ENCODE results near the gene EYA3.
A peak's percentile ranks its signal among the peaks of the same experiment; 100 is the strongest.

Gene EYA3

GRCh38 chr1:27940870-27941560, 147.4 kb downstream of the EYA3 start:
- DNase-seq (ENCODE audit: low read depth) = no peak

- peak; percentile 33 for DNase-seq (ENCODE audit: low read depth)
Observed at GRCh38 chr1:27940297-27940696, 148.1 kb downstream of the EYA3 start.

DNA sequence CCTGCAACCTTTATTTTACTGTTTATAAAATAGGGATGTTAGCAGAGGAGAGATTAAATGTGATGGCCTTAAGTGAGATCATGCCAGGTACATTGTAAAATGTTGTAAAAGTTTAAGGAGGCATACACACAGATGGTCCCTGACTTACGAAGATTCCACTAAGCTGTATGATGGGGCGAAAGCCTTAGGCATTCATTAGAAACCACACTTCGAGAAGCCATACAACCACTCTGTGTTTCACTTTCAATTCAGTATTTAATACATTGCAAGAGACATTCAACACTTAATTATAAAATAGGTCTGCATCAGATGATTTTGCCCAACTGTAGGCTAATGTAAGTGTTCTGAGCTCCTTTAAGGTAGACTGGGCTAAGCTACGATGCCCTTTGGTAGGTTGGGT, 149.9 kb downstream of the EYA3 start:
- DNase-seq (ENCODE audit: low read depth) = no peak

DNA sequence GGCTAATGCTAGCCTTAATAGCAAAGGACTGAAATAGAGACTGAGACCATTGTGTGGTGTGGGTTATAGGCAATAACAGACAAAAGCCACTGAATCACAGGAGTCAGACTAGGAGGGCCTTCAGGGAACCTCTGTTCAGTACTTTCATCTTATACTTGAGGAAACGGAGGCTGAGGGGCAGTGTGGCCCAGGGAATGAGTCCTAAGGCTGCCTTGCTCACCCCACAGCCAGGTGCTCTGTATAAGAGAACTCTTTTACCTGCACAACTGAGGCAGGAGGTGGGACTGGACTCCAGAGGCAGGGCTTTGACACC, 150.9 kb downstream of the EYA3 start:
- DNase-seq (ENCODE audit: low read depth) = no peak

DNA sequence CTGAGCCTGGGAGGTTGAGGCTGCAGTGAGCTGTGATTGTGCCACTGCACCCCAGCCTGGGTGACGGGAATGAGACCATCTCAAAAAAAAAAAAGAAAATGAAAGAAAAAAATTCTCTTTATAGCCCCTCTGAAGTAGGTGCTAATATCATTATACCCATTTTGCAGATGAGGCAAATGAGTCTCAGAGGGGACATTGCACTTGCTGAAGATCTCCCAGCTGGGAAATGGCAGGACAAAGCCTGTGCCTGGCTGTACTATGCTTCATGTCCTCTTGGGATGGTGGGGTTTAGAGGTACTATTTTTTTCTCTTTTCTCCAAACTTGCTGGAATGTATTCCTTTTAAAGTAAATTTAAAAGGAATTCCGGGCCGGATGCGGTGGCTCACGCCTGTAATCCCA, 152.0 kb downstream of the EYA3 start:
- DNase-seq (ENCODE audit: low read depth) = no peak

DNA sequence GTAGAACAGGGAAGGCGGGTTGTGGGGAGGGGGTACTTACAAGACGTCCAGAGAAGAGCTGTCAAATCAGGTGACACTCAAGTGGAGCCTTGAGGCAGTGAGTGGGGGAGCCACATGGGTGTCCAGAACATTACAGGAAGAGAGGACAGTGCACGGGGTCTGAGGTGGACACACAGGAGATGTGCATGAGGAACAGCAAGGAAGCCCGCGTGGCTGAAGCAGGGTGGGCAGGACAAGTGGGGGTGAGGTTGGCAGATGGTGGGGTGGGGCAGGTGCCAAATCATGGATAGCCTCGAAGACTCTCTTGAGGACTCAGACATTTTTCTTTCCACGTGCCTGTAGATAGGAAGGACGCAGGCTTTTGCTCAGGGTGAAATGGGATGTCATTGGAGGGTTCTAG, 152.7 kb downstream of the EYA3 start:
- DNase-seq (ENCODE audit: low read depth) = no peak

- DNase-seq (ENCODE audit: low read depth) = no peak
Observed at GRCh38 chr1:27934818-27935549, 153.4 kb downstream of the EYA3 start, which contains the start of gene SMPDL3B. SMPDL3B (plus strand) TSS chr1:27935000; CDS start chr1:27935184, 184 bp downstream.

- DNase-seq (ENCODE audit: low read depth) = no peak
Observed at GRCh38 chr1:27931759-27932158, 156.7 kb downstream of the EYA3 start.

DNA sequence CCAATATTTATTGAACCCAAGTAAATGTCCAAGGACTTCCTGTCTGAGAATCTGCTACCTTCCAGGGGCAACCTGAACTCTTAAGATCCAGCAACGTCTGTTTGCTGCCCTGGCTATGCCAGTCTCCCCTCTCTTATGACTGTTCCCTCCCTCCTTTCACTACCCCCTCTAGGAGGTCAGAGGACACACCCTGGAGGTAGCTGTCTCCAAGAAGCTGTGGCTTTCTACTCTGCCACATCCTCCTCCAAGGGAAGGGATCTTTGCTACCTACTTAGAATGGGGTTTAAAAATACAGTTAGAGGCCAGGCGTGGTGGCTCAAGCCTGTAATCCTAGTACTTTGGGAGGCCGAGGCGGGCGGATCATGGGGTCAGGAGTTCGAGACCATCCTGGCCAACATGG, 157.2 kb downstream of the EYA3 start:
- no peak for DNase-seq (ENCODE audit: low read depth)

DNA sequence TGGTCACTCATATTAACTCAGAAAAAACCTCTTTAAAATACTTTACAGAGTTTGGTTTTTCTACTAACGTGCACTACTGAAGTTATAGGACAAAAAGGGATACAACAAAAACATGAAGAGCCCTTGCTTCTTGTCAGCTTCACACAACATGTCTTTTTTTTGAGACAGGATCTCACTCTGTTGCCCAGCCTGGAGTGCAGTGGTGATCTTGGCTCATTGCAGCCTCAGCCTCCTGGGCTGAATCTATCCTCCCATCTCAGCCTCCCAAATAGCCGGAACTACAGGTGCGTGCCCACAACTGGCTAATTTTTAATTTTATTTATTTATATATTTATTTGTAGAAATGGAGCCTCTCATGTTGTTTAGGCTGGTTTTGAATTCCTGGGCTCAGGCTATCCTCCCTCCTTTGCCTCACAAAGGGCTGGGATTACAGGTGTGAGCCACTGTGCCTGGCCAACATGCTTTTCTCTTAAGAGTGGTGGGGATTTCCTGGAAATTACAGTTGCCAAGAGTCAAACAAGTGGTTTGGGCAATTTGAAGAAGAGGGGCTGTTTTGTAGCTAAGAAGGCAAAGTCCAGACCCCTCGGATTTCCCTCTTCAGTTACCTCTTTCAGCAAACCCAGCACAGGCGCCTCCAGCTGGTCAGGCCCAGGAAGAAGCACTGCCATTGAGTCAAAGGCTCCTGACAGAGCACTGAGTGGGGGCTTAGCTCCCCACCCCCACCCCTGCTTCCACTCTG, 160.0 kb downstream of the EYA3 start:
- DNase-seq (ENCODE audit: low read depth) = no peak

DNA sequence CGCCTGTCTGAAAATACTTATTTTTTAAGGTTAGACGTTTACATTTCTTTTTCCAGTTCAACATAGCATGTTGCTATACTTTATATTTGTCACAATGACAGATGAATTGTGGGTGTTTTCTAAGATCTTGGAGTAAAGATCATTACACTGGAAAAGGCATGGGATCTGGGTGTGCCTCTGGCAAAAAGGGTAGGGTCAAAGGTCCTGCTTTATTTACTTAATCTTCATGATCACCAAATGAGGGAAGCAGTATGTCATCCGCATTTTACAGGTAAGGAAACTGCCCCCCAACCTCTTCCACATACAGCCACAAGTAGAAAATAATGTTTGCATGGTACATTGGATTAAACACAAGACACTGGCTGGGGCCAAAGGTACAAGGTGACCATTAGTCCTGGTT, 166.1 kb downstream of the EYA3 start:
- DNase-seq (ENCODE audit: low read depth) = no peak

Measured in stimulated activated CD8-positive, alpha-beta memory T cell treated with anti-CD3 and anti-CD28 coated beads, Interleukin-15, amount 100 ng/mL, for 24 hours (primary cell).